H9 (cell line): ENCODE data around the gene NRP2. TPM values are rescaled to one million over a fixed set of nuclear protein-coding genes. Genes with fewer than 3 reads are reported as not detected.
A peak's percentile ranks its signal among the peaks of the same experiment; 100 is the strongest.

Experiments used
- DNase-seq: peaks from one replicate; pipeline ENCODE4 v3.0.0-alpha.2; 2017
- H2AFZ ChIP-seq: one replicate; pipeline ENCODE4 v1.6.1; 2013; ENCODE audit warnings: mild to moderate bottlenecking, low read length, control low read depth, moderate library complexity
- H2AK5ac ChIP-seq: 2 replicates; pipeline ENCODE4 v1.6.1; 2013; ENCODE audit warnings: low read length, control low read depth, mixed read lengths; ENCODE audit not compliant: insufficient read length
- H2BK120ac ChIP-seq: one replicate; pipeline ENCODE4 v1.6.1; 2013; ENCODE audit warnings: low read depth, mild to moderate bottlenecking, low read length, control low read depth, inconsistent platforms; ENCODE audit not compliant: poor library complexity, severe bottlenecking
- H2BK12ac ChIP-seq: 2 replicates; pipeline ENCODE4 v1.6.1; 2013; ENCODE audit warnings: low read length, control low read depth, mixed read lengths, low read depth; ENCODE audit not compliant: insufficient read length
- H2BK15ac ChIP-seq: 2 replicates; pipeline ENCODE4 v1.6.1; 2013; ENCODE audit warnings: low read depth, low read length, control low read depth
- H2BK20ac ChIP-seq: one replicate; pipeline ENCODE4 v1.6.1; 2013; ENCODE audit warnings: low read depth, mild to moderate bottlenecking, low read length, control low read depth, inconsistent platforms; ENCODE audit not compliant: poor library complexity, severe bottlenecking
- H2BK5ac ChIP-seq: 2 replicates; pipeline ENCODE4 v1.6.1; 2013; ENCODE audit warnings: low read length, control low read depth, mixed read lengths; ENCODE audit not compliant: insufficient read length
- H3K14ac ChIP-seq: 2 replicates; pipeline ENCODE4 v1.6.1; 2013; ENCODE audit warnings: low read length, control low read depth; ENCODE audit not compliant: insufficient read depth
- H3K18ac ChIP-seq: 2 replicates; pipeline ENCODE4 v1.6.1; 2013; ENCODE audit warnings: low read depth, mild to moderate bottlenecking, mixed read lengths, low read length, control low read depth; ENCODE audit not compliant: insufficient read length
- H3K23ac ChIP-seq: 2 replicates; pipeline ENCODE4 v1.6.1; 2013; ENCODE audit warnings: low read length, control low read depth, mixed read lengths, low read depth; ENCODE audit not compliant: insufficient read length
- H3K23me2 ChIP-seq: 2 replicates; pipeline ENCODE4 v1.6.1; 2013; ENCODE audit warnings: low read depth, mild to moderate bottlenecking, mixed read lengths, low read length, control low read depth; ENCODE audit not compliant: insufficient read length, poor library complexity, severe bottlenecking
- H3K27ac ChIP-seq: 2 replicates; pipeline ENCODE4 v1.5.1; 2013; ENCODE audit warnings: low read length, control low read depth, mixed read lengths, low read depth; ENCODE audit not compliant: insufficient read length
- H3K27me3 ChIP-seq: 2 replicates; pipeline ENCODE4 v1.6.1; 2013; ENCODE audit warnings: low read length, control low read depth, inconsistent platforms; ENCODE audit not compliant: insufficient read depth
- H3K4ac ChIP-seq: 2 replicates; pipeline ENCODE4 v1.6.1; 2013; ENCODE audit warnings: low read depth, mild to moderate bottlenecking, control low read depth, inconsistent platforms, low read length, moderate library complexity
- H3K4me1 ChIP-seq: 2 replicates; pipeline ENCODE4 v1.6.1; 2013; ENCODE audit warnings: low read length, control low read depth, inconsistent platforms; ENCODE audit not compliant: insufficient read depth
- H3K4me2 ChIP-seq: 2 replicates; pipeline ENCODE4 v1.6.1; 2013; ENCODE audit warnings: low read length, control low read depth, mixed read lengths; ENCODE audit not compliant: insufficient read length, insufficient read depth
- H3K56ac ChIP-seq: 2 replicates; pipeline ENCODE4 v1.6.1; 2013; ENCODE audit warnings: low read depth, mild to moderate bottlenecking, mixed read lengths, low read length, control low read depth; ENCODE audit not compliant: insufficient read length
- H3K79me1 ChIP-seq: 2 replicates; pipeline ENCODE4 v1.6.1; 2013; ENCODE audit warnings: low read depth, mild to moderate bottlenecking, moderate library complexity, low read length, control low read depth, inconsistent platforms; ENCODE audit not compliant: insufficient read depth, poor library complexity, severe bottlenecking
- H3K79me2 ChIP-seq: 2 replicates; pipeline ENCODE4 v1.6.1; 2013; ENCODE audit warnings: low read length, control low read depth, inconsistent platforms; ENCODE audit not compliant: insufficient read depth
- H3K9ac ChIP-seq: 2 replicates; pipeline ENCODE4 v1.6.1; 2013; ENCODE audit warnings: low read length, control low read depth, mixed read lengths; ENCODE audit not compliant: insufficient read length; ENCODE audit errors: extremely low read depth
- H3K9me3 ChIP-seq: one replicate; pipeline ENCODE4 v1.6.1; 2013; ENCODE audit warnings: low read depth, low read length, inconsistent platforms; ENCODE audit not compliant: control insufficient read depth
- H3T11ph ChIP-seq: one replicate; pipeline ENCODE4 v1.6.1; 2013; ENCODE audit warnings: mild to moderate bottlenecking, low read length, control low read depth, inconsistent platforms
- H4K20me1 ChIP-seq: one replicate; pipeline ENCODE4 v1.6.1; 2013; ENCODE audit not compliant: control insufficient read depth, insufficient read length, insufficient read depth
- H4K5ac ChIP-seq: 2 replicates; pipeline ENCODE4 v1.6.1; 2013; ENCODE audit warnings: low read depth, mild to moderate bottlenecking, mixed read lengths, low read length, control low read depth; ENCODE audit not compliant: insufficient read length
- H4K8ac ChIP-seq: replicated peaks from 2 replicates; pipeline ENCODE4 v1.6.1; 2013; ENCODE audit warnings: low read length, control low read depth, mixed read lengths, low read depth; ENCODE audit not compliant: insufficient read length
- H4K91ac ChIP-seq: 2 replicates; pipeline ENCODE4 v1.6.1; 2013; ENCODE audit warnings: low read depth, mild to moderate bottlenecking, moderate library complexity, mixed read lengths, low read length, control low read depth; ENCODE audit not compliant: insufficient read length
- H3K27ac Mint-ChIP-seq, 3 experiments: 2 replicates in 2 of 3; 3 replicates in 1 of 3; pipeline ENCODE4 v1.8.0; 2020 to 2021; ENCODE audit warnings: mixed read lengths in 3 of 3, mild to moderate bottlenecking in 1 of 3, moderate library complexity in 1 of 3
- H3K27me3 Mint-ChIP-seq: 2 replicates; pipeline ENCODE4 v1.8.0; 2021; ENCODE audit warnings: low read depth, mild to moderate bottlenecking, moderate library complexity, mixed read lengths
- H3K36me3 Mint-ChIP-seq, 3 experiments: 2 replicates in 2 of 3; 3 replicates in 1 of 3; pipeline ENCODE4 v1.8.0; 2020 to 2021; ENCODE audit warnings: low read depth in 3 of 3, mixed read lengths in 3 of 3; ENCODE audit not compliant: insufficient read depth in 1 of 3
- H3K4me1 Mint-ChIP-seq, 2 experiments: 2 replicates each; pipeline ENCODE4 v1.8.0; 2020; ENCODE audit warnings: mixed read lengths in 2 of 2
- H3K4me3 Mint-ChIP-seq, 2 experiments: 2 replicates in 1 of 2; 3 replicates in 1 of 2; pipeline ENCODE4 v1.8.0; 2020 to 2021; ENCODE audit warnings: mild to moderate bottlenecking in 2 of 2, mixed read lengths in 2 of 2, moderate library complexity in 1 of 2
- H3K9me3 Mint-ChIP-seq, 2 experiments: 2 replicates in 1 of 2; 3 replicates in 1 of 2; pipeline ENCODE4 v1.8.0; 2020; ENCODE audit warnings: mild to moderate bottlenecking in 2 of 2, mixed read lengths in 2 of 2, moderate library complexity in 1 of 2
- CTCF ChIP-seq: fragments of 200-600 bp; sonication (generic); conservative IDR thresholded peaks from 3 replicates; pipeline ENCODE4 v1.8.0; 2021; ENCODE audit warnings: antibody characterized with exemption, mild to moderate bottlenecking
- WGBS: extraction: QIAGEN DNeasy Blood & Tissue Kit; methylation state at CpG from one replicate; pipeline ENCODE4 v1.1.7; 2013; ENCODE audit warnings: missing lambda C conversion rate, low lambda C conversion rate, mixed read lengths; ENCODE audit not compliant: insufficient read length; ENCODE audit errors: extremely low coverage; 5-methylcytosine and 5-hydroxymethylcytosine counted together
- total RNA-seq: library from RNA; stranded (reverse); gene quantifications from 2 replicates; pipeline ENCODE4 v1.2.1, GENCODE V29; 2021

The NRP2 gene
- total RNA-seq, 1 experiment from 2014 or later = 19.7 TPM

- peaks cover 16 to 21% of the 10 kb centered on the region in 2 experiments for H3K9me3 Mint-ChIP-seq
- H3K79me2 ChIP-seq = no peaks in the 10 kb centered on the region
- no peak overlapping the region for H2BK15ac ChIP-seq
- H4K20me1 ChIP-seq = no peaks in the 10 kb centered on the region
- no peak overlapping the region for H2BK20ac ChIP-seq
- H4K91ac ChIP-seq = no peak overlapping the region
- no peaks in the 10 kb centered on the region for H3K27me3 ChIP-seq
- no peak overlapping the region for H2BK12ac ChIP-seq
- H3K56ac ChIP-seq = no peak overlapping the region
- no peak overlapping the region for H3K4ac ChIP-seq
- no peak overlapping the region for H3K27ac ChIP-seq
- H3K23ac ChIP-seq = no peak overlapping the region
- H2AK5ac ChIP-seq = no peak overlapping the region
- no peak overlapping the region for H4K8ac ChIP-seq
- H2AFZ ChIP-seq = no peak overlapping the region
- no peak overlapping the region for H3T11ph ChIP-seq
- H3K79me1 ChIP-seq = no peaks in the 10 kb centered on the region
- H2BK5ac ChIP-seq = no peak overlapping the region
- WGBS = no CpG with 5 or more reads among the region's 5 CpGs
- H3K9me3 ChIP-seq = no peaks in the 10 kb centered on the region
- no peaks in the 10 kb centered on the region for H3K23me2 ChIP-seq
- H3K27ac Mint-ChIP-seq = peak overlapping the region in 2 of 3 experiments; percentile 73 to 88; a peak in 4 of 7 replicates
- H3K9ac ChIP-seq = no peak overlapping the region
- peaks cover 8% of the 10 kb centered on the region; the same call in 1 of the 2 replicates for H3K4me1 ChIP-seq
- no peaks in the 10 kb centered on the region for H3K27me3 Mint-ChIP-seq
- no peak overlapping the region for H3K18ac ChIP-seq
- no peak overlapping the region for H4K5ac ChIP-seq
- no peak overlapping the region for H2BK120ac ChIP-seq
- H3K4me2 ChIP-seq = no peak overlapping the region
- peaks cover 30 to 34% of the 10 kb centered on the region in 2 experiments for H3K4me1 Mint-ChIP-seq
- no peak for DNase-seq
- no peak overlapping the region for H3K14ac ChIP-seq
- 0 out of 5 replicates have a peak overlapping the region, but pooled peaks of 1 of the 2 experiments have one; percentile 5 for H3K4me3 Mint-ChIP-seq
- TF ChIP-seq CTCF = no peak
- H3K36me3 Mint-ChIP-seq = peaks cover 7 to 32% (median 9%) of the 10 kb centered on the region in 3 experiments; a peak in 6 of 7 replicates
These were observed 153.6 kb downstream of the NRP2 start for GRCh38 chr2:205835923-205836322.
